HG02938 (cell line): Measurements from ENCODE around the gene CACNA2D4.

Source experiments
- ATAC-seq: cut with Tn5 transposase; IDR thresholded peaks from one replicate; pipeline ENCODE4 v1.9.1; 2021; ENCODE audit warnings: mild to moderate bottlenecking, moderate library complexity; ENCODE audit not compliant: unreplicated experiment

Gene CACNA2D4

GRCh38 chr12:1919284-1919683 lies 832 bp upstream of the CACNA2D4 start:
- no peak for ATAC-seq

- no peak for ATAC-seq
Observed at GRCh38 chr12:1918884-1919236, 408 bp upstream of the CACNA2D4 start.

- no peak for ATAC-seq
Observed at GRCh38 chr12:1917172-1918070, 1.0 kb downstream of the CACNA2D4 start.

GRCh38 chr12:1916371-1917171 lies 1.9 kb downstream of the CACNA2D4 start:
- no peak for ATAC-seq

- ATAC-seq = no peak
Observed at GRCh38 chr12:1915082-1915968, 3.1 kb downstream of the CACNA2D4 start.

GRCh38 chr12:1914114-1914911 lies 4.1 kb downstream of the CACNA2D4 start:
- ATAC-seq = no peak

GRCh38 chr12:1913377-1914113 lies 4.9 kb downstream of the CACNA2D4 start:
- ATAC-seq = no peak

- ATAC-seq = no peak
Observed at GRCh38 chr12:1912580-1913376, 5.7 kb downstream of the CACNA2D4 start.

- no peak for ATAC-seq
Observed at GRCh38 chr12:1911598-1912575, 6.6 kb downstream of the CACNA2D4 start.

GRCh38 chr12:1910468-1910867 lies 8.0 kb downstream of the CACNA2D4 start:
- ATAC-seq = no peak

GRCh38 chr12:1908758-1909157 lies 9.7 kb downstream of the CACNA2D4 start:
- no peak for ATAC-seq

GRCh38 chr12:1907652-1908611 lies 10.5 kb downstream of the CACNA2D4 start:
- no peak for ATAC-seq

GRCh38 chr12:1906579-1906978 lies 11.9 kb downstream of the CACNA2D4 start:
- no peak for ATAC-seq

- no peak for ATAC-seq
Observed at GRCh38 chr12:1904875-1905274, 13.6 kb downstream of the CACNA2D4 start.

- ATAC-seq = no peak
Observed at GRCh38 chr12:1896964-1897363, 21.5 kb downstream of the CACNA2D4 start.

GRCh38 chr12:1890810-1891209 lies 27.6 kb downstream of the CACNA2D4 start:
- no peak for ATAC-seq
